ENCODE data around the gene ZNF575. TPM values are rescaled to one million over a fixed set of nuclear protein-coding genes. Genes with fewer than 3 reads are reported as not detected.
A peak's percentile ranks its signal among the peaks of the same experiment; 100 is the strongest.

Gene ZNF575
- total RNA-seq, 1 experiment from 2014 or later: not detected

GRCh38 chr19:43505941-43506340 lies 27.0 kb upstream of the ZNF575 start:
- TF ChIP-seq, protein P1, sequence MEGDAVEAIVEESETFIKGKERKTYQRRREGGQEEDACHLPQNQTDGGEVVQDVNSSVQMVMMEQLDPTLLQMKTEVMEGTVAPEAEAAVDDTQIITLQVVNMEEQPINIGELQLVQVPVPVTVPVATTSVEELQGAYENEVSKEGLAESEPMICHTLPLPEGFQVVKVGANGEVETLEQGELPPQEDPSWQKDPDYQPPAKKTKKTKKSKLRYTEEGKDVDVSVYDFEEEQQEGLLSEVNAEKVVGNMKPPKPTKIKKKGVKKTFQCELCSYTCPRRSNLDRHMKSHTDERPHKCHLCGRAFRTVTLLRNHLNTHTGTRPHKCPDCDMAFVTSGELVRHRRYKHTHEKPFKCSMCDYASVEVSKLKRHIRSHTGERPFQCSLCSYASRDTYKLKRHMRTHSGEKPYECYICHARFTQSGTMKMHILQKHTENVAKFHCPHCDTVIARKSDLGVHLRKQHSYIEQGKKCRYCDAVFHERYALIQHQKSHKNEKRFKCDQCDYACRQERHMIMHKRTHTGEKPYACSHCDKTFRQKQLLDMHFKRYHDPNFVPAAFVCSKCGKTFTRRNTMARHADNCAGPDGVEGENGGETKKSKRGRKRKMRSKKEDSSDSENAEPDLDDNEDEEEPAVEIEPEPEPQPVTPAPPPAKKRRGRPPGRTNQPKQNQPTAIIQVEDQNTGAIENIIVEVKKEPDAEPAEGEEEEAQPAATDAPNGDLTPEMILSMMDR (conservative IDR thresholded peaks at IDR 0.05): no peak

More at GRCh38 chr19:43505941-43506340, 27.0 kb upstream of the ZNF575 start:
- Mint-ChIP-seq H3K9me3 (no peaks in the 10 kb centered on the region; a peak in 1 of 5 replicates), H3K27ac (no peak overlapping the region), H3K4me3 (peak overlapping the region in 1 of 2 experiments; percentile 61; a peak in 2 of 5 replicates), H3K4me1 (peaks cover 12 to 23% of the 10 kb centered on the region in 2 experiments), H3K27me3 (ENCODE audit: low read depth) (peaks cover 12% of the 10 kb centered on the region), H3K36me3 (ENCODE audit: insufficient read depth in 1 of 3, low read depth in 3 of 3) (peaks cover 11 to 14% (median 14%) of the 10 kb centered on the region in 3 experiments; a peak in 6 of 7 replicates)
- Histone ChIP-seq H4K8ac (replicated peaks; ENCODE audit: insufficient read length, low read depth, low read length) (no peak overlapping the region), H3K4me1 (ENCODE audit: insufficient read depth, low read length) (no peaks in the 10 kb centered on the region), H3K79me1 (ENCODE audit: insufficient read depth, low read depth, low read length, poor library complexity, severe bottlenecking) (no peaks in the 10 kb centered on the region), H3K23ac (ENCODE audit: insufficient read length, low read depth, low read length) (no peak overlapping the region), H3K4ac (ENCODE audit: low read depth, low read length) (no peak overlapping the region), H3T11ph (ENCODE audit: low read length) (no peak overlapping the region), H2BK5ac (ENCODE audit: insufficient read length, low read length) (no peak overlapping the region), H2BK20ac (ENCODE audit: low read depth, low read length, poor library complexity, severe bottlenecking) (no peak overlapping the region), H2BK12ac (ENCODE audit: insufficient read length, low read depth, low read length) (no peak overlapping the region), H4K20me1 (ENCODE audit: control insufficient read depth, insufficient read depth, insufficient read length) (no peaks in the 10 kb centered on the region), H3K9ac (ENCODE audit: extremely low read depth, insufficient read length, low read length) (no peak overlapping the region), H3K9me3 (ENCODE audit: control insufficient read depth, low read depth, low read length) (no peaks in the 10 kb centered on the region), H3K27ac (ENCODE audit: insufficient read length, low read depth, low read length) (no peak overlapping the region), H2AFZ (ENCODE audit: low read length) (no peak overlapping the region), H3K27me3 (ENCODE audit: insufficient read depth, low read length) (peaks cover 4% of the 10 kb centered on the region; the same call in 1 of the 2 replicates), H2BK15ac (ENCODE audit: low read depth, low read length) (no peak overlapping the region), H3K4me2 (ENCODE audit: insufficient read depth, insufficient read length, low read length) (no peak overlapping the region), H3K56ac (ENCODE audit: insufficient read length, low read depth, low read length) (no peak overlapping the region), H3K14ac (ENCODE audit: insufficient read depth, low read length) (no peak overlapping the region), H3K18ac (ENCODE audit: insufficient read length, low read depth, low read length) (no peak overlapping the region), H2BK120ac (ENCODE audit: low read depth, low read length, poor library complexity, severe bottlenecking) (no peak overlapping the region), H2AK5ac (ENCODE audit: insufficient read length, low read length) (no peak overlapping the region), H4K91ac (ENCODE audit: insufficient read length, low read depth, low read length) (no peak overlapping the region), H4K5ac (ENCODE audit: insufficient read length, low read depth, low read length) (no peak overlapping the region), H3K79me2 (ENCODE audit: insufficient read depth, low read length) (no peaks in the 10 kb centered on the region), H3K23me2 (ENCODE audit: insufficient read length, low read depth, low read length, poor library complexity, severe bottlenecking) (peaks cover 21% of the 10 kb centered on the region)
- no peak for DNase-seq
- WGBS (ENCODE audit: extremely low coverage, insufficient read length, low lambda C conversion rate): no CpG with 5 or more reads among the region's 5 CpGs
